H9 (cell line): ENCODE results near the gene LASP1. TPM values are rescaled to one million over a fixed set of nuclear protein-coding genes. Genes with fewer than 3 reads are reported as not detected.

ENCODE experiments used
- DNase-seq: peaks from one replicate; pipeline ENCODE4 v3.0.0-alpha.2; 2017
- H2AFZ ChIP-seq: one replicate; pipeline ENCODE4 v1.6.1; 2013; ENCODE audit warnings: mild to moderate bottlenecking, low read length, control low read depth, moderate library complexity
- H2AK5ac ChIP-seq: 2 replicates; pipeline ENCODE4 v1.6.1; 2013; ENCODE audit warnings: low read length, control low read depth, mixed read lengths; ENCODE audit not compliant: insufficient read length
- H2BK120ac ChIP-seq: one replicate; pipeline ENCODE4 v1.6.1; 2013; ENCODE audit warnings: low read depth, mild to moderate bottlenecking, low read length, control low read depth, inconsistent platforms; ENCODE audit not compliant: poor library complexity, severe bottlenecking
- H2BK12ac ChIP-seq: 2 replicates; pipeline ENCODE4 v1.6.1; 2013; ENCODE audit warnings: low read length, control low read depth, mixed read lengths, low read depth; ENCODE audit not compliant: insufficient read length
- H2BK15ac ChIP-seq: 2 replicates; pipeline ENCODE4 v1.6.1; 2013; ENCODE audit warnings: low read depth, low read length, control low read depth
- H2BK20ac ChIP-seq: one replicate; pipeline ENCODE4 v1.6.1; 2013; ENCODE audit warnings: low read depth, mild to moderate bottlenecking, low read length, control low read depth, inconsistent platforms; ENCODE audit not compliant: poor library complexity, severe bottlenecking
- H2BK5ac ChIP-seq: 2 replicates; pipeline ENCODE4 v1.6.1; 2013; ENCODE audit warnings: low read length, control low read depth, mixed read lengths; ENCODE audit not compliant: insufficient read length
- H3K14ac ChIP-seq: 2 replicates; pipeline ENCODE4 v1.6.1; 2013; ENCODE audit warnings: low read length, control low read depth; ENCODE audit not compliant: insufficient read depth
- H3K18ac ChIP-seq: 2 replicates; pipeline ENCODE4 v1.6.1; 2013; ENCODE audit warnings: low read depth, mild to moderate bottlenecking, mixed read lengths, low read length, control low read depth; ENCODE audit not compliant: insufficient read length
- H3K23ac ChIP-seq: 2 replicates; pipeline ENCODE4 v1.6.1; 2013; ENCODE audit warnings: low read length, control low read depth, mixed read lengths, low read depth; ENCODE audit not compliant: insufficient read length
- H3K23me2 ChIP-seq: 2 replicates; pipeline ENCODE4 v1.6.1; 2013; ENCODE audit warnings: low read depth, mild to moderate bottlenecking, mixed read lengths, low read length, control low read depth; ENCODE audit not compliant: insufficient read length, poor library complexity, severe bottlenecking
- H3K27ac ChIP-seq: 2 replicates; pipeline ENCODE4 v1.5.1; 2013; ENCODE audit warnings: low read length, control low read depth, mixed read lengths, low read depth; ENCODE audit not compliant: insufficient read length
- H3K27me3 ChIP-seq: 2 replicates; pipeline ENCODE4 v1.6.1; 2013; ENCODE audit warnings: low read length, control low read depth, inconsistent platforms; ENCODE audit not compliant: insufficient read depth
- H3K4ac ChIP-seq: 2 replicates; pipeline ENCODE4 v1.6.1; 2013; ENCODE audit warnings: low read depth, mild to moderate bottlenecking, control low read depth, inconsistent platforms, low read length, moderate library complexity
- H3K4me1 ChIP-seq: 2 replicates; pipeline ENCODE4 v1.6.1; 2013; ENCODE audit warnings: low read length, control low read depth, inconsistent platforms; ENCODE audit not compliant: insufficient read depth
- H3K4me2 ChIP-seq: 2 replicates; pipeline ENCODE4 v1.6.1; 2013; ENCODE audit warnings: low read length, control low read depth, mixed read lengths; ENCODE audit not compliant: insufficient read length, insufficient read depth
- H3K56ac ChIP-seq: 2 replicates; pipeline ENCODE4 v1.6.1; 2013; ENCODE audit warnings: low read depth, mild to moderate bottlenecking, mixed read lengths, low read length, control low read depth; ENCODE audit not compliant: insufficient read length
- H3K79me1 ChIP-seq: 2 replicates; pipeline ENCODE4 v1.6.1; 2013; ENCODE audit warnings: low read depth, mild to moderate bottlenecking, moderate library complexity, low read length, control low read depth, inconsistent platforms; ENCODE audit not compliant: insufficient read depth, poor library complexity, severe bottlenecking
- H3K79me2 ChIP-seq: 2 replicates; pipeline ENCODE4 v1.6.1; 2013; ENCODE audit warnings: low read length, control low read depth, inconsistent platforms; ENCODE audit not compliant: insufficient read depth
- H3K9ac ChIP-seq: 2 replicates; pipeline ENCODE4 v1.6.1; 2013; ENCODE audit warnings: low read length, control low read depth, mixed read lengths; ENCODE audit not compliant: insufficient read length; ENCODE audit errors: extremely low read depth
- H3K9me3 ChIP-seq: one replicate; pipeline ENCODE4 v1.6.1; 2013; ENCODE audit warnings: low read depth, low read length, inconsistent platforms; ENCODE audit not compliant: control insufficient read depth
- H3T11ph ChIP-seq: one replicate; pipeline ENCODE4 v1.6.1; 2013; ENCODE audit warnings: mild to moderate bottlenecking, low read length, control low read depth, inconsistent platforms
- H4K20me1 ChIP-seq: one replicate; pipeline ENCODE4 v1.6.1; 2013; ENCODE audit not compliant: control insufficient read depth, insufficient read length, insufficient read depth
- H4K5ac ChIP-seq: 2 replicates; pipeline ENCODE4 v1.6.1; 2013; ENCODE audit warnings: low read depth, mild to moderate bottlenecking, mixed read lengths, low read length, control low read depth; ENCODE audit not compliant: insufficient read length
- H4K8ac ChIP-seq: replicated peaks from 2 replicates; pipeline ENCODE4 v1.6.1; 2013; ENCODE audit warnings: low read length, control low read depth, mixed read lengths, low read depth; ENCODE audit not compliant: insufficient read length
- H4K91ac ChIP-seq: 2 replicates; pipeline ENCODE4 v1.6.1; 2013; ENCODE audit warnings: low read depth, mild to moderate bottlenecking, moderate library complexity, mixed read lengths, low read length, control low read depth; ENCODE audit not compliant: insufficient read length
- H3K27ac Mint-ChIP-seq, 3 experiments: 2 replicates in 2 of 3; 3 replicates in 1 of 3; pipeline ENCODE4 v1.8.0; 2020 to 2021; ENCODE audit warnings: mixed read lengths in 3 of 3, mild to moderate bottlenecking in 1 of 3, moderate library complexity in 1 of 3
- H3K27me3 Mint-ChIP-seq: 2 replicates; pipeline ENCODE4 v1.8.0; 2021; ENCODE audit warnings: low read depth, mild to moderate bottlenecking, moderate library complexity, mixed read lengths
- H3K36me3 Mint-ChIP-seq, 3 experiments: 2 replicates in 2 of 3; 3 replicates in 1 of 3; pipeline ENCODE4 v1.8.0; 2020 to 2021; ENCODE audit warnings: low read depth in 3 of 3, mixed read lengths in 3 of 3; ENCODE audit not compliant: insufficient read depth in 1 of 3
- H3K4me1 Mint-ChIP-seq, 2 experiments: 2 replicates each; pipeline ENCODE4 v1.8.0; 2020; ENCODE audit warnings: mixed read lengths in 2 of 2
- H3K4me3 Mint-ChIP-seq, 2 experiments: 2 replicates in 1 of 2; 3 replicates in 1 of 2; pipeline ENCODE4 v1.8.0; 2020 to 2021; ENCODE audit warnings: mild to moderate bottlenecking in 2 of 2, mixed read lengths in 2 of 2, moderate library complexity in 1 of 2
- H3K9me3 Mint-ChIP-seq, 2 experiments: 2 replicates in 1 of 2; 3 replicates in 1 of 2; pipeline ENCODE4 v1.8.0; 2020; ENCODE audit warnings: mild to moderate bottlenecking in 2 of 2, mixed read lengths in 2 of 2, moderate library complexity in 1 of 2
- CTCF ChIP-seq: fragments of 200-600 bp; sonication (generic); conservative IDR thresholded peaks from 3 replicates; pipeline ENCODE4 v1.8.0; 2021; ENCODE audit warnings: antibody characterized with exemption, mild to moderate bottlenecking
- WGBS: extraction: QIAGEN DNeasy Blood & Tissue Kit; methylation state at CpG from one replicate; pipeline ENCODE4 v1.1.7; 2013; ENCODE audit warnings: missing lambda C conversion rate, low lambda C conversion rate, mixed read lengths; ENCODE audit not compliant: insufficient read length; ENCODE audit errors: extremely low coverage; 5-methylcytosine and 5-hydroxymethylcytosine counted together
- total RNA-seq: library from RNA; stranded (reverse); gene quantifications from 2 replicates; pipeline ENCODE4 v1.2.1, GENCODE V29; 2021

Gene LASP1
- total RNA-seq, 1 experiment from 2014 or later: 121 TPM

GRCh38 chr17:38898812-38899348, 29.0 kb downstream of the LASP1 start:
- H3K23ac ChIP-seq: no peak overlapping the region
- H3K4me2 ChIP-seq: no peak overlapping the region
- H3K79me1 ChIP-seq: no peaks in the 10 kb centered on the region
- no peak overlapping the region for H3K9ac ChIP-seq
- H2BK15ac ChIP-seq: no peak overlapping the region
- no peaks in the 10 kb centered on the region for H3K9me3 Mint-ChIP-seq
- TF ChIP-seq CTCF: no peak
- H4K20me1 ChIP-seq: no peaks in the 10 kb centered on the region
- H2BK5ac ChIP-seq: no peak overlapping the region
- no peak overlapping the region for H3K4me3 Mint-ChIP-seq
- H4K8ac ChIP-seq: no peak overlapping the region
- H3K56ac ChIP-seq: no peak overlapping the region
- H3K27me3 ChIP-seq: no peaks in the 10 kb centered on the region
- H2BK120ac ChIP-seq: no peak overlapping the region
- H3K18ac ChIP-seq: no peak overlapping the region
- no peaks in the 10 kb centered on the region for H3K4me1 ChIP-seq
- peaks cover 5 to 42% (median 33%) of the 10 kb centered on the region in 3 experiments; a peak in 6 of 7 replicates for H3K36me3 Mint-ChIP-seq
- no peak overlapping the region for H4K5ac ChIP-seq
- no peak overlapping the region for H2BK12ac ChIP-seq
- H2AK5ac ChIP-seq: no peak overlapping the region
- peaks cover 19 to 27% of the 10 kb centered on the region in 2 experiments for H3K4me1 Mint-ChIP-seq
- peak overlapping the region; percentile 43 to 93 (median 57); a peak in 3 of 7 replicates for H3K27ac Mint-ChIP-seq
- H3K27ac ChIP-seq: no peak overlapping the region
- WGBS: no CpG with 5 or more reads among the region's 11 CpGs
- no peak overlapping the region for H3K14ac ChIP-seq
- no peak for DNase-seq
- H2BK20ac ChIP-seq: no peak overlapping the region
- H3K23me2 ChIP-seq: no peaks in the 10 kb centered on the region
- H3K9me3 ChIP-seq: no peaks in the 10 kb centered on the region
- H2AFZ ChIP-seq: no peak overlapping the region
- H3T11ph ChIP-seq: no peak overlapping the region
- no peak overlapping the region for H3K4ac ChIP-seq
- H4K91ac ChIP-seq: no peak overlapping the region
- no peaks in the 10 kb centered on the region for H3K27me3 Mint-ChIP-seq
- no peaks in the 10 kb centered on the region for H3K79me2 ChIP-seq
